ENCODE results near the gene CACNA2D2. TPM values are rescaled to one million over a fixed set of nuclear protein-coding genes. Genes with fewer than 3 reads are reported as not detected.

CACNA2D2 gene
- total and polyA plus RNA-seq, 2 experiments from 2014 or later: 0.87 to 1.5 TPM

- no peak for TF ChIP-seq EZH2 (IDR thresholded peaks at IDR 0.05; ENCODE audit: borderline replicate concordance)
- peaks cover 26% of the 10 kb centered on the region for H3K4me1 ChIP-seq (ENCODE audit: insufficient read depth)
- no peaks in the 10 kb centered on the region for H3K36me3 ChIP-seq (replicated peaks; ENCODE audit: insufficient read depth, low read depth)
- no peaks in the 10 kb centered on the region for H3K79me2 ChIP-seq
- no peaks in the 10 kb centered on the region for H3K9me2 ChIP-seq (replicated peaks; ENCODE audit: insufficient read depth)
- H4K20me1 ChIP-seq (ENCODE audit: insufficient read depth, poor library complexity, severe bottlenecking): no peaks in the 10 kb centered on the region
- H3K4me3 ChIP-seq: no peak overlapping the region
- H3K27me3 ChIP-seq: peaks cover 25% of the 10 kb centered on the region
- no peaks in the 10 kb centered on the region for H3K9me3 ChIP-seq (ENCODE audit: low read depth)
- no peak for DNase-seq (ENCODE audit: low spot score)
- H3K4me2 ChIP-seq: no peak overlapping the region
- WGBS (ENCODE audit: low lambda C conversion rate, missing lambda C conversion rate): 90% methylated on average over 10 of the region's 13 CpGs
- H2AFZ ChIP-seq: no peak overlapping the region
- no peak overlapping the region for H3K27ac ChIP-seq
These were observed 161.3 kb downstream of the CACNA2D2 start for GRCh38 chr3:50341996-50342650.

GRCh38 chr3:50341537-50341936 is 161.9 kb downstream of the CACNA2D2 start:
- Histone ChIP-seq H3K4me2 (no peak overlapping the region), H3K27ac (no peak overlapping the region), H2AFZ (no peak overlapping the region), H3K4me3 (no peak overlapping the region), H4K20me1 (ENCODE audit: insufficient read depth, poor library complexity, severe bottlenecking) (no peaks in the 10 kb centered on the region), H3K79me2 (peaks cover 1% of the 10 kb centered on the region), H3K27me3 (peaks cover 25% of the 10 kb centered on the region), H3K4me1 (ENCODE audit: insufficient read depth) (peaks cover 26% of the 10 kb centered on the region), H3K9me2 (replicated peaks; ENCODE audit: insufficient read depth) (no peaks in the 10 kb centered on the region), H3K9me3 (ENCODE audit: low read depth) (no peaks in the 10 kb centered on the region), H3K36me3 (replicated peaks; ENCODE audit: insufficient read depth, low read depth) (no peaks in the 10 kb centered on the region)
- no peak for TF ChIP-seq EZH2phosphoT487 (IDR thresholded peaks at IDR 0.05; ENCODE audit: low read depth, severe bottlenecking, unreplicated experiment)
- TF ChIP-seq CTCF (IDR thresholded peaks at IDR 0.05; ENCODE audit: poor library complexity): no peak
- TF ChIP-seq EZH2 (IDR thresholded peaks at IDR 0.05; ENCODE audit: borderline replicate concordance): no peak
- WGBS (ENCODE audit: low lambda C conversion rate, missing lambda C conversion rate): 90% methylated on average over 9 of the region's 9 CpGs
- no peak for DNase-seq (ENCODE audit: low spot score)

- H3K9me3 ChIP-seq (ENCODE audit: low read depth): no peaks in the 10 kb centered on the region
- H3K4me1 ChIP-seq (ENCODE audit: insufficient read depth): peaks cover 30% of the 10 kb centered on the region
- no peak within 1 kb of the TSS for H3K27ac ChIP-seq
- DNase-seq (ENCODE audit: low spot score): peak; percentile 41
- no peaks in the 10 kb centered on the region for H4K20me1 ChIP-seq (ENCODE audit: insufficient read depth, poor library complexity, severe bottlenecking)
- no peaks in the 10 kb centered on the region for H3K36me3 ChIP-seq (replicated peaks; ENCODE audit: insufficient read depth, low read depth)
- no peak for TF ChIP-seq EZH2phosphoT487 (IDR thresholded peaks at IDR 0.05; ENCODE audit: low read depth, severe bottlenecking, unreplicated experiment)
- TF ChIP-seq EZH2 (IDR thresholded peaks at IDR 0.05; ENCODE audit: borderline replicate concordance): peak; percentile 72
- TF ChIP-seq CTCF (IDR thresholded peaks at IDR 0.05; ENCODE audit: poor library complexity): no peak
- H3K4me2 ChIP-seq: peak within 1 kb of the TSS; percentile 77
- peaks cover 10% of the 10 kb centered on the region for H3K79me2 ChIP-seq
- H3K9me2 ChIP-seq (replicated peaks; ENCODE audit: insufficient read depth): no peaks in the 10 kb centered on the region
- 15% methylated on average over 65 of the region's 85 CpGs for WGBS (ENCODE audit: low lambda C conversion rate, missing lambda C conversion rate)
- peaks cover 25% of the 10 kb centered on the region for H3K27me3 ChIP-seq
- H2AFZ ChIP-seq: peak within 1 kb of the TSS; percentile 40
- H3K4me3 ChIP-seq: no peak within 1 kb of the TSS
These were observed 162.7 kb downstream of the CACNA2D2 start, which contains the start of gene RASSF1 for GRCh38 chr3:50340448-50341329. RASSF1 (minus strand) TSS chr3:50340836; CDS start chr3:50340805, 31 bp downstream.

- no peak for TF ChIP-seq CTCF (IDR thresholded peaks at IDR 0.05; ENCODE audit: poor library complexity)
- TF ChIP-seq EZH2 (IDR thresholded peaks at IDR 0.05; ENCODE audit: borderline replicate concordance): no peak
- TF ChIP-seq EZH2phosphoT487 (IDR thresholded peaks at IDR 0.05; ENCODE audit: low read depth, severe bottlenecking, unreplicated experiment): no peak
- Histone ChIP-seq H3K9me2 (replicated peaks; ENCODE audit: insufficient read depth) (no peaks in the 10 kb centered on the region), H3K4me1 (ENCODE audit: insufficient read depth) (peaks cover 31% of the 10 kb centered on the region), H3K27ac (no peak overlapping the region), H3K4me2 (peak overlapping the region; percentile 77), H3K36me3 (replicated peaks; ENCODE audit: insufficient read depth, low read depth) (no peaks in the 10 kb centered on the region), H3K79me2 (peaks cover 16% of the 10 kb centered on the region), H3K4me3 (no peak overlapping the region), H3K27me3 (peaks cover 25% of the 10 kb centered on the region), H4K20me1 (ENCODE audit: insufficient read depth, poor library complexity, severe bottlenecking) (no peaks in the 10 kb centered on the region), H3K9me3 (ENCODE audit: low read depth) (no peaks in the 10 kb centered on the region), H2AFZ (no peak overlapping the region)
- DNase-seq (ENCODE audit: low spot score): no peak
- WGBS (ENCODE audit: low lambda C conversion rate, missing lambda C conversion rate): 45% methylated on average over 9 of the region's 9 CpGs
These were observed 163.3 kb downstream of the CACNA2D2 start for GRCh38 chr3:50340147-50340447.
